ENCODE results near the gene TNFSF12.
"Not testable (repeated sequence)": the region's sequence is repeated elsewhere in the genome, so short reads cannot be mapped to it uniquely, and the experiment has no call there.

Gene TNFSF12

DNA sequence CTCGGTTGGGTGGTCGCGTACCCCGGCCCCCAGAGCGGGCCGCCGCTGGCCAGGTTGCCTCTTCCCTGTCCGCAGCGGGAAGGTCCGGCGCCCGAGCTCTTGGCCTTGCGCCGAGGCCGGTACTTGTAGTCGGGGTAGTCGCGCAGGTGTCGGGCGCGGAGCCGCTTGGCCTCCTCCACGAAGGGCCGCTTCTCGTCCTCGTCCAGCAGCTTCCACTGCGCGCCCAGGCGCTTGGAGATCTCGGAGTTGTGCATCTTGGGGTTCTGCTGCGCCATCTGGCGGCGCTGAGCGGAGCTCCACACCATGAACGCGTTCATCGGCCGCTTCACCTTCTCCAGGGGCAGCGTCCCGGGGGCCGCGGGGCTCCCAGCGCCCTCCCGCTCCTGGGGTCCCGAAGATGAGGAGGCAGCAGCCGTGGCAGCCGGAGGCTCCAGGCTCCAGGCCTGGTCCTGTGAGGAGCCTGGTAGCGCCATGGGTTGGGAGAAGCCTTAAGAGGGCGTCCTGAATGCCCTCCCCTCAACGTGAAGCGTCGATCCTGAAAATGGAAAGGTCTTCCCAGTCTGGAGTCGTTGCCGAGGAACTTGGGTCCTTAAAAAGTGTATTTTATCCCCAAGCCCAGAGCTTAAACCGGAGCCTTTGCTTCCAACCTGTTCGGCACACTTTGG, 40.5 kb downstream of the TNFSF12 start:
- DNase-seq = peak; percentile 65

DNA sequence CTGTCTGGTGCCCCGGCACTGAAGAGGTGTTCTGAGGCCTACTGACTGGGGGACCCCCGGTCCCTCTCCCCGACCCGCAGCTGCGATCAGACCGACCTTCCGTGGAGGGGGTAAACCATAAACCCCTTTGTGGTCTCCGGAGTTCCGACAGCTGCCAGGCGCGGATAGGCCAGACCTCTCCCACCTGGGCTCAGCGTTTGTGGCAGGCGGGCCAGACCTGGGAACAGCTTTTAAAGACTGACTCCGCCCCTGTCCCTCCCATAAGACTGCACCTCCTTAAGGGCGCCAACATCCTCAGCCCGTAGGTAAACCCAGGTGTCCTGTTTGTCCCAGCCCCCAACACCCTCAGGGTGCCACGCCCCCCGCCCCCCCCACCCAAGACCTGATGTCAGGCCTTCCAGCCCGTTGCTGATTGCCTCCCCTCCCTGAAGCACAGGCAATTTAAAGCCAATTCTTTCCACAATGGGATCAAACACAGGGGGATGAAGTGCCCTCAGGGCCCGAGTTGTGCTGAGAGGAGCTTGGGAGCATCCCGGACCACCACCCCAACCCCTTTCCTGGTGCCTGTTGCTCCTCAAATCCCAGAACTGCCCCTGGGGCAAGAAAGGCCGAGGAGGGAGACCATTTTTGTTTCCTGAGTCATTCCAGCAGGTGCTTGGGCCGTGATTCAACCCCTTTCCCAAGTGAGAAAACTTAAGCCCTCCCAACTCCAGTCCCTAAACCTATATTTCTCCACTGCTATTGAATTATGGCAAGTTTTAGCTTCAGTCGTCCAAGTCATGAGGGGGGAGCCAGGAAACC, 41.2 kb downstream of the TNFSF12 start, which contains the start of gene SOX15:
SOX15 (minus strand) TSS at position 204 of the 801 bp plus-strand sequence. CDS start 418 bp downstream, outside the sequence.
- no peak for DNase-seq

DNA sequence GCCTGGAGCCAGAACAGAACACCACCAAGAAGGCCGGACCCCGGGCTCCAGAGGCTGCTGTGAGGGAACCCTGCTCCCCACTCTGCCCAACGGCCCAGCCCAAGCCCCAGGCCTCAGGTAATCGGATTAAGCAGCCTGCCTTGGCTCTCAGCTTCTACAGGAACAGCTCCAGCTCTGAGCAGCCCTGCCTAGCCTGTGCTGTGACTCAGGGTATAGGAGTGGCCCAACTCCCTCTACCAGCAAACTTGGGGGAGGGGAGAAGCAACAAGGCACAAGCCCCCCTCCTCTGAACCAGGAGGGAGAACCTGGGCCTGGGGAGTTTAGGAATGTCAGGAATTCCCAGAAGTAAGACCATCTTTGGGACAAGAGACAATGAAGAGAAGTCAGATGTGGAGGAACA, 41.9 kb downstream of the TNFSF12 start:
- DNase-seq = no peak

DNA sequence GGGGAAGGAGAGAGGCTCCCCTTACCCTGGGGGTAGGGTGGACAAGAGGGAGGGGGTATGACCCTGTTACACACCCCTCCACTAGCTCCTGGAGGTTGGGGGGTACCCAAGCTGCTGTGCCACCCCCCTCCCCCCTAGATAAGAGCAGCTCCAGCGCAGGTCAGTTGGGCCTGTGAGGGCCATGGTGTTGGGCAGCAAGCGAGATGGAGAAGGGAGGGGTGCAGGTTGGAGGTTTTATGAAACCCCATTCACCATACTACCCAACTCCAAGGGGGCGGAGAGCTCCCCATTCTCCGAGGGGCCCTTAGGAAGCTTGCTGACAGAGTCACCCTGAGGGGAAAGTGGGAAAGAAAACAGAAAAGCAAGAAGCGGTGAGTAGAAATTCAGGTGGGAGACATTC, 42.7 kb downstream of the TNFSF12 start:
- no peak for DNase-seq

DNA sequence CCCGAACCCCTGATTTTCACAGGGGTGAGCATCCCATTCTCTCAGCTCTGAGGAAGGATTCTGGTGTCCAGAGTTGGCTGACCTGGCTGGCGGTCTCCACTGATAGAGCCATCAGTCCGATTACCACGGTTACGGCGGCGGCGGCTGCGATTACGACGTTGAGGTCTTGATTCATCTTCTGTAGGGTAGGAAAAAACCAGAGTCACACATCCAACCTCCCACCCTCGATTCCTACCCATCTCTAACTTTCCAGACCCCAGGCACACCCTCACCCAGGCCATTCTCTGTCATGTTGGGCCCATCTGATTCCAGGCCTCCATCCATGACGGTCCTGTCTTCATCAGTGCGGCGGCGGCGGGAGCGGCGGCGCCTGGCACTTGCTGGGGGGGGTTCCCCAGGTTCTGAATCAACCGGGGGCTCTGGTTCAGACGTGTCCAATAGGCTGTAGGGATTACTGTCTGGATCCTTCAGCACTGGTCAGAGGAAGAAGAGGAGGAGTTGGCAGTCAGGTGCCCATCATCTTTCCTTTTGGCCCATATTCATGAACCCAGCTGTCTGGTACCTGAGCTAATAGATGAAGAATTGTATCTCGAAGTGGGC, 43.7 kb downstream of the TNFSF12 start:
- no peak for DNase-seq

DNA sequence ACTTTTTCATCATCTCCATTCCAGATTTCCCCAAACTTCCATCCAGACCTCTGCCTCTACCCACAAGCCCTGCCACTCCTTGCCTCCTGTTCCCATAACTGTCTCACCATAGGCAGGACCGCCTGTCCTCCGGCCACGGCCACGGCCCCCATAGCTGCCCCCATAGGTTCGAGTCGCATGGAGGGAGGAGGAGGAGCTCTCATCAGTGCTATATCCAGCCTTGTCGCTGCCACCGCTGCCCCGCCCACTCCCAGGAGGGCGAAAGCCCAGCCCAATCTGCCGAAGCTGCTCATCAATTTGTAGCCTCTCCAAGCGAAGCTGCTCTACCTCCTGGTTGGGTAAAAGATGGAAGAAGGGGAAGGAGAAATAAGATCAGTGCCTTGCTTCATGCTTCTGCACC, 44.4 kb downstream of the TNFSF12 start:
- no peak for DNase-seq

DNA sequence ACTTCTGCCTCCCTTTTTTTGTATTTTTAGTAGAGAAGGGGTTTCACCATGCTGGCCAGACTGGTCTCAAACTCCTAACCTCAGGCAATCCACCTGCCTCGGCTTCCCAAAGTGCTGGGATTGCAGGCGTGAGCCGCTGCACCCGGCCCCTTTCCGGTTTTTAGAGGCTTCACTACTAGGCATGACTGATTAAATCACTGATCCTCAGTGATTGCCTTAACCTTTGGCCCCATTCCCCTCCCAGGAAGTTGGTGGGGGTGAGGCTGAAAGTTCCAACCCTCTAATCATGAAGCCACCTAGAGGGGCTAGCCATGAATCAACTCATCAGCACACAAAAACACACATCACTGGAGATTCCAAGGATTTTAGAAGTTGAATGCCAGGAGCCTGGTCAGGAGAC, 48.7 kb downstream of the TNFSF12 start:
- DNase-seq = not testable (repeated sequence)

DNA sequence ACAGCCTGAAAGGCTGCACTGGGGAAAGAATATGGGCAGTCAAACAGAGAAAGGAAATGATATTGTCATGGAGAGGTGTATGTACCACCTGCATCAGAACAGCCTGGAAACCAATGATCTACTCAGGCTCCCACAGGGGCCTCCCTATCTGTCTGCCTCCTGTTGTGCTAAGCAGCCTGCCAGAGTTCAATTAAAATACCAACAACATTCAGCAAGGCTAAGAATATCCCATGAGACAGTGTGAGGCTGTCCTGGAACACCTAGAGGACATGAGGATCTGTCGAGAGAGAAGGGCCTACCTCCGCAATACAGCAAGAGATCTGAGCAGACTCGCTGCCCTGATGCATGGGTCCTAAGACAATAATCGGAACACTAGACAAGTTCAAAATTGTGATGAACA, 57.4 kb downstream of the TNFSF12 start:
- no peak for DNase-seq
